H1 (cell line): ENCODE measurements around the gene SERAC1. TPM values are rescaled to one million over a fixed set of nuclear protein-coding genes. Genes with fewer than 3 reads are reported as not detected.

Source experiments
- CTCF ChIA-PET: fragments of 300-600 bp; sonication (Branson Sonifier 250); formaldehyde crosslinking; loops from one replicate; lab custom pipeline; 2021; ENCODE audit not compliant: partially characterized antibody; lab: Charles Lee
- POLR2A ChIA-PET: fragments of 300-600 bp; sonication (Branson Sonifier 250); formaldehyde crosslinking; loops from one replicate; lab custom pipeline; 2021; ENCODE audit warnings: inconsistent platforms; ENCODE audit not compliant: partially characterized antibody; lab: Charles Lee
- DNase-seq, 2 experiments: peaks; one replicate each; pipeline versions ENCODE4 v3.0.0 to v3.0.0-alpha.2; 2010 to 2022; ENCODE audit warnings: low spot score in 2 of 2, low read depth in 1 of 2, mixed read lengths in 1 of 2
- FAIRE-seq: peaks from 2 replicates; lab custom pipeline; 2011; peaks lifted over from hg19 to GRCh38; lab: Jason Lieb, UNC
- H2AFZ ChIP-seq: 2 replicates; pipeline ENCODE4 v1.8.1; 2012; ENCODE audit warnings: low read length, inconsistent platforms
- H2AK5ac ChIP-seq: 2 replicates; pipeline ENCODE4 v1.6.1; 2013; ENCODE audit warnings: low read depth, low read length
- H2BK120ac ChIP-seq: replicated peaks from 2 replicates; pipeline ENCODE3; 2013; ENCODE audit warnings: low read depth, low read length, inconsistent platforms
- H2BK12ac ChIP-seq: 2 replicates; pipeline ENCODE4 v1.6.1; 2013; ENCODE audit warnings: low read depth, low read length
- H2BK15ac ChIP-seq: 2 replicates; pipeline ENCODE4 v1.6.1; 2013; ENCODE audit warnings: low read length
- H2BK20ac ChIP-seq: 2 replicates; pipeline ENCODE4 v1.6.1; 2013; ENCODE audit warnings: low read length
- H2BK5ac ChIP-seq: 2 replicates; pipeline ENCODE4 v1.6.1; 2013; ENCODE audit warnings: low read depth, low read length
- H3K14ac ChIP-seq: 2 replicates; pipeline ENCODE4 v1.6.1; 2013; ENCODE audit warnings: inconsistent platforms; ENCODE audit not compliant: insufficient read length
- H3K18ac ChIP-seq: 2 replicates; pipeline ENCODE4 v1.6.1; 2013; ENCODE audit warnings: low read length; ENCODE audit errors: extremely low read depth
- H3K23ac ChIP-seq: 2 replicates; pipeline ENCODE4 v1.6.1; 2013; ENCODE audit warnings: inconsistent platforms; ENCODE audit not compliant: insufficient read length
- H3K23me2 ChIP-seq: 2 replicates; pipeline ENCODE4 v1.6.1; 2013; ENCODE audit warnings: low read depth, low read length
- H3K27ac ChIP-seq: 2 replicates; pipeline ENCODE4 v1.6.1; 2011; ENCODE audit warnings: low read depth, low read length, inconsistent platforms
- H3K27me3 ChIP-seq, 4 experiments: replicated peaks in 1 of 4; 1 replicate in 1 of 4; 2 replicates in 3 of 4; pipeline versions ENCODE4 v1.6.1 to v1.8.1; 2011 to 2013; ENCODE audit warnings: low read length in 3 of 4, mild to moderate bottlenecking in 3 of 4, inconsistent platforms in 2 of 4, mixed read lengths in 2 of 4, moderate library complexity in 1 of 4; ENCODE audit not compliant: control insufficient read depth in 3 of 4, insufficient read depth in 3 of 4; ENCODE audit errors: extremely low read depth in 1 of 4
- H3K36me3 ChIP-seq, 4 experiments: 2 replicates each; pipeline versions ENCODE4 v1.6.1 to v1.8.1; 2011 to 2013; ENCODE audit warnings: mild to moderate bottlenecking in 4 of 4, low read length in 3 of 4, moderate library complexity in 2 of 4, control low read depth in 1 of 4, inconsistent platforms in 1 of 4; ENCODE audit not compliant: insufficient read depth in 4 of 4, control insufficient read depth in 2 of 4
- H3K4ac ChIP-seq: replicated peaks from 2 replicates; pipeline ENCODE3; 2013; ENCODE audit warnings: low read length, low read depth, mixed read lengths, inconsistent platforms; ENCODE audit not compliant: insufficient read length
- H3K4me1 ChIP-seq, 4 experiments: replicated peaks in 1 of 4; 1 replicate in 1 of 4; 2 replicates in 3 of 4; pipeline versions ENCODE4 v1.6.1 to v1.8.1; 2011 to 2013; ENCODE audit warnings: low read length in 3 of 4, inconsistent platforms in 2 of 4, mixed read lengths in 1 of 4; ENCODE audit not compliant: insufficient read depth in 4 of 4, control insufficient read depth in 3 of 4
- H3K4me2 ChIP-seq, 2 experiments: 2 replicates each; pipeline versions ENCODE4 v1.6.1 to v1.8.1; 2011 to 2013; ENCODE audit warnings: low read depth in 2 of 2, low read length in 2 of 2, control low read depth in 1 of 2, inconsistent platforms in 1 of 2, mild to moderate bottlenecking in 1 of 2; ENCODE audit not compliant: insufficient read depth in 1 of 2
- H3K4me3 ChIP-seq, 4 experiments: fragments of 200-600, 300-600 bp in 1 of 4; sonication (generic), shearing (Covaris generic), sonication (Bioruptor Twin) in 1 of 4; 2 replicates each; pipeline versions ENCODE4 v1.5.1 to v1.8.1; 2011 to 2016; ENCODE audit warnings: low read length in 4 of 4, low read depth in 3 of 4, control low read depth in 2 of 4, inconsistent platforms in 2 of 4, mild to moderate bottlenecking in 2 of 4, mixed read lengths in 1 of 4, moderate library complexity in 1 of 4; ENCODE audit not compliant: insufficient read depth in 2 of 4; ENCODE audit errors: extremely low read depth in 1 of 4
- H3K56ac ChIP-seq: replicated peaks from 2 replicates; pipeline ENCODE3; 2013; ENCODE audit warnings: low read depth, mild to moderate bottlenecking, mixed read lengths, low read length, inconsistent platforms; ENCODE audit not compliant: insufficient read length
- H3K79me1 ChIP-seq: 2 replicates; pipeline ENCODE4 v1.6.1; 2013; ENCODE audit warnings: low read depth, low read length, control low read depth
- H3K79me2 ChIP-seq, 2 experiments: 2 replicates each; pipeline versions ENCODE4 v1.6.1 to v1.8.1; 2012 to 2013; ENCODE audit warnings: low read length in 2 of 2, mild to moderate bottlenecking in 2 of 2, inconsistent platforms in 1 of 2; ENCODE audit not compliant: insufficient read depth in 2 of 2, control insufficient read depth in 1 of 2
- H3K9ac ChIP-seq, 4 experiments: replicated peaks in 1 of 4; 1 replicate in 1 of 4; 2 replicates in 3 of 4; pipeline versions ENCODE4 v1.6.1 to v1.8.1; 2011 to 2013; ENCODE audit warnings: low read depth in 3 of 4, low read length in 3 of 4, control low read depth in 2 of 4, mild to moderate bottlenecking in 2 of 4, moderate library complexity in 2 of 4, inconsistent platforms in 1 of 4; ENCODE audit errors: extremely low read depth in 1 of 4
- H3K9me3 ChIP-seq, 2 experiments: 2 replicates each; pipeline versions ENCODE4 v1.6.1 to v1.8.1; 2012 to 2013; ENCODE audit warnings: mild to moderate bottlenecking in 2 of 2, moderate library complexity in 2 of 2, control low read depth in 1 of 2, inconsistent platforms in 1 of 2, low read depth in 1 of 2, low read length in 1 of 2, mixed read lengths in 1 of 2; ENCODE audit not compliant: insufficient read depth in 2 of 2
- H4K20me1 ChIP-seq, 2 experiments: replicated peaks in 1 of 2; 2 replicates each; pipeline versions ENCODE3 to v1.8.1; 2011 to 2013; ENCODE audit warnings: inconsistent platforms in 2 of 2, low read length in 2 of 2, mild to moderate bottlenecking in 1 of 2; ENCODE audit not compliant: insufficient read depth in 2 of 2, control insufficient read depth in 1 of 2
- H4K5ac ChIP-seq: 2 replicates; pipeline ENCODE4 v1.6.1; 2013; ENCODE audit warnings: low read length, low read depth, mixed read lengths, inconsistent platforms; ENCODE audit not compliant: insufficient read length
- H4K8ac ChIP-seq: 2 replicates; pipeline ENCODE4 v1.8.0; 2013; ENCODE audit warnings: mild to moderate bottlenecking, moderate library complexity, low read length, inconsistent platforms; ENCODE audit not compliant: insufficient read depth; ENCODE audit errors: extremely low read depth
- H4K91ac ChIP-seq: replicated peaks from 2 replicates; pipeline ENCODE3; 2013; ENCODE audit warnings: low read length, mixed read lengths, inconsistent platforms; ENCODE audit not compliant: insufficient read length
- BRCA1 ChIP-seq: IDR thresholded peaks from 2 replicates; pipeline ENCODE4 v1.6.1; 2012; ENCODE audit warnings: low read depth, low read length, improper control_type of control experiment
- CTCF ChIP-seq, 3 experiments: IDR thresholded peaks; 1 replicate in 2 of 3; 2 replicates in 1 of 3; pipeline versions ENCODE4 v1.5.1 to v1.6.1; 2011; ENCODE audit warnings: low read length in 3 of 3, mild to moderate bottlenecking in 3 of 3, inconsistent platforms in 2 of 3, low read depth in 1 of 3, moderate library complexity in 1 of 3; ENCODE audit not compliant: insufficient read depth in 1 of 3; ENCODE audit errors: control extremely low read depth in 1 of 3
- EGR1 ChIP-seq: IDR thresholded peaks from 2 replicates; pipeline ENCODE4 v1.6.1; 2011; ENCODE audit warnings: low read depth, low read length, borderline replicate concordance
- EZH2 ChIP-seq: fragments of 200-600 bp; sonication (generic); IDR thresholded peaks from 2 replicates; pipeline ENCODE4 v1.7.1; 2012; ENCODE audit warnings: low read depth, mild to moderate bottlenecking, moderate library complexity, low read length, inconsistent platforms; ENCODE audit not compliant: severe bottlenecking
- JUN ChIP-seq: IDR thresholded peaks from 2 replicates; pipeline ENCODE4 v1.6.1; 2011; ENCODE audit warnings: low read depth, mild to moderate bottlenecking, improper control_type of control experiment, low read length
- KDM1A ChIP-seq: fragments of 200-600, 300-600 bp; sonication (generic); IDR thresholded peaks from 2 replicates; pipeline ENCODE4 v1.7.1; 2016; ENCODE audit warnings: mild to moderate bottlenecking, low read length, borderline replicate concordance
- POLR2A ChIP-seq, 2 experiments: IDR thresholded peaks; 1 replicate in 1 of 2; 2 replicates in 1 of 2; pipeline ENCODE4 v1.6.1; 2011; ENCODE audit warnings: low read depth in 2 of 2, low read length in 2 of 2, mild to moderate bottlenecking in 2 of 2; ENCODE audit errors: control extremely low read depth in 1 of 2
- SAP30 ChIP-seq: fragments of 300-600 bp; sonication (generic); IDR thresholded peaks from 2 replicates; pipeline ENCODE4 v1.7.1; 2012; ENCODE audit warnings: low read length, moderate library complexity, mild to moderate bottlenecking, inconsistent platforms; ENCODE audit not compliant: insufficient read depth, insufficient replicate concordance
- TAF1 ChIP-seq: IDR thresholded peaks from 2 replicates; pipeline ENCODE4 v1.6.1; 2011; ENCODE audit warnings: mild to moderate bottlenecking, low read depth, low read length
- YY1 ChIP-seq: IDR thresholded peaks from 2 replicates; pipeline ENCODE4 v1.6.1; 2011; ENCODE audit warnings: low read depth, mild to moderate bottlenecking, low read length
- WGBS, 2 experiments: shearing (Covaris generic) in 1 of 2; methylation state at CpG; one replicate each; pipeline versions ENCODE4 v1.1.6 to v1.1.7; 2013 to 2015; ENCODE audit warnings: low lambda C conversion rate in 2 of 2, mixed read lengths in 2 of 2, inconsistent platforms in 1 of 2, low coverage in 1 of 2, missing lambda C conversion rate in 1 of 2; ENCODE audit not compliant: insufficient replicate concordance in 2 of 2, insufficient coverage in 1 of 2, insufficient read length in 1 of 2; ENCODE audit errors: extremely low coverage in 1 of 2, missing lambda C conversion rate in 1 of 2; 5-methylcytosine and 5-hydroxymethylcytosine counted together
- polyA plus RNA-seq, 7 experiments: library from polyadenylated mRNA; depleted of rRNA in 3 of 7; stranded (reverse) in 5 of 7; unstranded in 2 of 7; fragments of >200 nt in 5 of 7; fragments of 200-250 nt in 2 of 7; gene quantifications; 1 replicate in 5 of 7; 2 replicates in 1 of 7; 4 replicates in 1 of 7; pipeline versions ENCODE4 v1.2.1 to v1.2.3, GENCODE V29; 2011 to 2013; ENCODE audit warnings: missing spikeins in 2 of 7, mixed read lengths in 2 of 7
- total RNA-seq: library from RNA; stranded (reverse); fragmentation: NEBNext Ultra II Directional; extraction: Animal tissue kit (Norgen Biotek cat#: 25700); gene quantifications from 2 replicates; pipeline ENCODE4 v1.2.1, GENCODE V29; 2021

SERAC1 gene
- total and polyA plus RNA-seq, 2 of the 8 experiments (the other 6 are each of a cell fraction or from before 2014, with no cell fraction given): 7.3 to 9.0 TPM

- Histone ChIP-seq H2BK12ac (no peak overlapping the region), H3K4ac (no peak overlapping the region), H2AFZ (no peak overlapping the region), H3K23me2 (no peaks in the 10 kb centered on the region), H3K79me2 (no peaks in the 10 kb centered on the region), H4K8ac (no peak overlapping the region), H3K27ac (no peak overlapping the region), H3K4me1 (no peaks in the 10 kb centered on the region; a peak in 1 of 7 replicates), H3K9me3 (no peaks in the 10 kb centered on the region), H3K14ac (no peak overlapping the region), H3K9ac (no peak overlapping the region), H2BK20ac (no peak overlapping the region), H2BK5ac (no peak overlapping the region), H3K36me3 (peaks cover 0 to 13% (median 0%) of the 10 kb centered on the region in 4 experiments; a peak in 1 of 8 replicates), H4K91ac (no peak overlapping the region), H3K4me3 (no peak overlapping the region), H4K5ac (no peak overlapping the region), H4K20me1 (no peaks in the 10 kb centered on the region), H3K18ac (no peak overlapping the region), H3K27me3 (no peaks in the 10 kb centered on the region), H3K79me1 (no peaks in the 10 kb centered on the region), H3K23ac (no peak overlapping the region), H2BK15ac (no peak overlapping the region), H2AK5ac (no peak overlapping the region), H3K56ac (no peak overlapping the region), H2BK120ac (no peak overlapping the region), H3K4me2 (no peak overlapping the region)
- POLR2A ChIA-PET: no interaction called here
- TF ChIP-seq YY1 (no peak), TAF1 (no peak), EGR1 (no peak), CTCF (IDR thresholded peaks at IDR 0.05; ENCODE audit: control extremely low read depth in 1 of 3, insufficient read depth in 1 of 3, low read depth in 1 of 3, low read length in 3 of 3) (no peak), POLR2A (IDR thresholded peaks at IDR 0.05; ENCODE audit: control extremely low read depth in 1 of 2, low read depth in 2 of 2, low read length in 2 of 2) (no peak), JUN (no peak), KDM1A (no peak), BRCA1 (no peak), SAP30 (no peak), EZH2 (no peak)
- CTCF ChIA-PET: no interaction called here
- 92% methylated on average over 2 of the region's 2 CpGs; no CpG with 5 or more reads in 1 of the 2 experiments for WGBS, 2 experiments
- DNase-seq (no peak), FAIRE-seq (no peak)
Measured at GRCh38 chr6:158109748-158110147, 58.3 kb downstream of the SERAC1 start.
